Right lobe of liver (tissue), 6 donors: ENCODE measurements around the gene SNRNP27. TPM values are rescaled to one million over a fixed set of nuclear protein-coding genes. Genes with fewer than 3 reads are reported as not detected.
A peak's percentile ranks its signal among the peaks of the same experiment; 100 is the strongest.

Experiments
- ATAC-seq, 4 donors: fragments of 200-7000 bp; cut with Tn5 transposase; one replicate each; pipeline ENCODE4 v1.9.1; 2020; ENCODE audit warnings: mild to moderate bottlenecking in 4 of 4, moderate library complexity in 4 of 4
- DNase-seq, 3 donors: peaks; one replicate each; pipeline ENCODE4 v3.0.0-alpha.2; 2020
- H3K27ac ChIP-seq, 3 donors: fragments of 200-600 bp; one replicate each; pipeline ENCODE4 v1.8.0; 2022
- H3K27me3 ChIP-seq, 2 donors: fragments of 200-600 bp; one replicate each; pipeline ENCODE4 v1.8.0; 2022
- H3K36me3 ChIP-seq, 4 donors: fragments of 200-600 bp; sonication (generic) in 1 of 4; one replicate each; pipeline versions ENCODE4 v1.5.1 to v1.8.0; 2017 to 2022; ENCODE audit warnings: control low read depth in 1 of 4
- H3K4me1 ChIP-seq, 4 donors: fragments of 200-600 bp; sonication (generic) in 1 of 4; one replicate each; pipeline versions ENCODE4 v1.5.1 to v1.8.0; 2017 to 2022; ENCODE audit warnings: control low read depth in 1 of 4
- H3K4me3 ChIP-seq, 3 donors: fragments of 200-600 bp; one replicate each; pipeline ENCODE4 v1.8.0; 2022
- H3K9me3 ChIP-seq, 4 donors: fragments of 200-600 bp; sonication (generic) in 1 of 4; one replicate each; pipeline versions ENCODE4 v1.5.1 to v1.8.0; 2017 to 2022; ENCODE audit warnings: control low read depth in 1 of 4
- POLR2A ChIP-seq: fragments of 450-650 bp; IDR thresholded peaks from one replicate; pipeline ENCODE4 v1.6.1; 2017; ENCODE audit warnings: antibody characterized with exemption, mild to moderate bottlenecking
- WGBS: methylation state at CpG from one replicate; pipeline ENCODE4 v1.1.6; 2018; ENCODE audit warnings: low coverage, low lambda C conversion rate; ENCODE audit not compliant: insufficient coverage; ENCODE audit errors: missing lambda C conversion rate; 5-methylcytosine and 5-hydroxymethylcytosine counted together
- intact Hi-C, 2 donors: fragments of 100-400 bp; cut with DNase I; formaldehyde crosslinking; loops; one replicate each; pipeline versions ENCODE4 v1.11.2 to v1.14.1; 2022
- total RNA-seq, 6 experiments: library from RNA; depleted of rRNA in 2 of 6; stranded (reverse); fragments of >200 nt in 2 of 6; fragmentation: NEBNext Ultra II Directional in 3 of 6; extraction: Animal tissue kit (Norgen Biotek cat#: 25700) in 3 of 6; gene quantifications; one replicate each; pipeline versions ENCODE4 v1.1.0 to v1.2.4, GENCODE V29; 2016 to 2023
- TF ChIP-seq, protein P1 (sequence below), 4 donors: fragments of 200-600 bp in 3 of 4; fragments of 450-650 bp in 1 of 4; IDR thresholded peaks; one replicate each; pipeline versions ENCODE4 v1.5.1 to v1.8.0; 2016 to 2022; ENCODE audit warnings: antibody characterized with exemption in 4 of 4, mild to moderate bottlenecking in 2 of 4
- donor health status: DM: no; HTN: yes; CAD: no.
- donor health status: DM: no; HTN: no; CAD: no.
- donor health status: DM: no; HTN: no; CAD: no.
- donor health status: DM: no; HTN: yes; CAD: no.
- donor health status: DM: no; HTN: yes; CAD: no.

SNRNP27 gene
- total RNA-seq, 6 experiments from 2014 or later, result 12.1 to 37.7 (median 17.2) TPM

- peak in 3 of 4 donors; percentile 27 to 41 (median 35) for ATAC-seq
- Histone ChIP-seq H3K36me3 (peaks cover 0 to 74% (median 20%) of the 10 kb centered on the region in 4 donors), H3K4me1 (no peaks in the 10 kb centered on the region), H3K4me3 (no peak overlapping the region), H3K27ac (no peak overlapping the region), H3K27me3 (no peaks in the 10 kb centered on the region), H3K9me3 (no peaks in the 10 kb centered on the region)
- intact Hi-C loops, result no loop called here
- DNase-seq, result peak in 2 of 3 donors; percentile 46 to 66
- 20% methylated on average over 8 of the region's 8 CpGs for whole genome bisulfite sequencing
- TF ChIP-seq POLR2A, result no peak
- TF ChIP-seq, protein P1, sequence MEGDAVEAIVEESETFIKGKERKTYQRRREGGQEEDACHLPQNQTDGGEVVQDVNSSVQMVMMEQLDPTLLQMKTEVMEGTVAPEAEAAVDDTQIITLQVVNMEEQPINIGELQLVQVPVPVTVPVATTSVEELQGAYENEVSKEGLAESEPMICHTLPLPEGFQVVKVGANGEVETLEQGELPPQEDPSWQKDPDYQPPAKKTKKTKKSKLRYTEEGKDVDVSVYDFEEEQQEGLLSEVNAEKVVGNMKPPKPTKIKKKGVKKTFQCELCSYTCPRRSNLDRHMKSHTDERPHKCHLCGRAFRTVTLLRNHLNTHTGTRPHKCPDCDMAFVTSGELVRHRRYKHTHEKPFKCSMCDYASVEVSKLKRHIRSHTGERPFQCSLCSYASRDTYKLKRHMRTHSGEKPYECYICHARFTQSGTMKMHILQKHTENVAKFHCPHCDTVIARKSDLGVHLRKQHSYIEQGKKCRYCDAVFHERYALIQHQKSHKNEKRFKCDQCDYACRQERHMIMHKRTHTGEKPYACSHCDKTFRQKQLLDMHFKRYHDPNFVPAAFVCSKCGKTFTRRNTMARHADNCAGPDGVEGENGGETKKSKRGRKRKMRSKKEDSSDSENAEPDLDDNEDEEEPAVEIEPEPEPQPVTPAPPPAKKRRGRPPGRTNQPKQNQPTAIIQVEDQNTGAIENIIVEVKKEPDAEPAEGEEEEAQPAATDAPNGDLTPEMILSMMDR (IDR thresholded peaks at IDR 0.05), result no peak
These were observed 8.6 kb downstream of the SNRNP27 start for GRCh38 chr2:69902213-69902922.

- H3K27me3 ChIP-seq, result no peaks in the 10 kb centered on the region
- DNase-seq (no peak), ATAC-seq (no peak)
- H3K4me3 ChIP-seq, result no peak overlapping the region
- H3K4me1 ChIP-seq, result no peaks in the 10 kb centered on the region
- H3K27ac ChIP-seq, result no peak overlapping the region
- peaks cover 0 to 53% (median 9%) of the 10 kb centered on the region in 4 donors for H3K36me3 ChIP-seq
- TF ChIP-seq, protein P1 (IDR thresholded peaks at IDR 0.05), result no peak
- no peak for TF ChIP-seq POLR2A
- intact Hi-C loops, result loop anchor here in 1 of 2 donors (5.0 kb wide), 1 partner anchor 240 kb away; no protein-coding TSS in a partner anchor
- no peaks in the 10 kb centered on the region for H3K9me3 ChIP-seq
These were observed 13.5 kb downstream of the SNRNP27 start for GRCh38 chr2:69907216-69907615.

DNA sequence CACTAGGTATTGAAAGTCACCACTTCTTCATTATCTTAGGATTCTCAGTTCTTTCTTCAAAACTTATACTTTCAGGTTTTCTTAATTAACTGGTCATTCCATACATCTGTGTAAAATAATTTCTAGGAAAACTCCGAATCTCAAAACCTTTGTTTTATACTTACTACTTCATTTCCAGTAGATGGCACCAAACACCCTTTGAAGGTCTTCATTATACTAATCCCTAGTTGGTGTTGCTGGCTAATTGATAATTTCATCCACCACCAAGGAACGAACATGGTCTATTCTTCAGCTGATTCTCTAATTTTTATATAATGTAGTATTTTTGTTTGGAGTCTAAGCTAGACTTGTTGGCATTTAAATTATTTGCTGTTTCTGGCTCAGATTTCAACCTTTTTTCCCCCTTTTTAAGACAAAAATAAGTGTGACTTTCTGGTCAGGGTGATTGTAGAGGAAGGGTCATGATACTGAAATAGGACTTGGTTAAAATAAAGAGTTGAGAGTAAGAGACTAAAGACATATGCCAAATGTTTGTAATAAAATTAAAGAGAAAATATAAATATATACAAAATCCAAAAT lies 18.3 kb downstream of the SNRNP27 start:
- peaks cover 0 to 19% (median 0%) of the 10 kb centered on the region in 4 donors for H3K36me3 ChIP-seq
- DNase-seq (no peak), ATAC-seq (no peak)
- WGBS, result 2% methylated on average over 2 of the region's 2 CpGs
- H3K9me3 ChIP-seq, result no peaks in the 10 kb centered on the region
- intact Hi-C loops, result loop anchor here (5.0 to 10.0 kb wide), 3 partner anchors 153 to 230 kb away; no protein-coding TSS in a partner anchor
- peaks cover 0 to 6% (median 3%) of the 10 kb centered on the region in 4 donors for H3K4me1 ChIP-seq
- peak overlapping the region in 2 of 3 donors; percentile 19 to 100 for H3K27ac ChIP-seq
- H3K27me3 ChIP-seq, result no peaks in the 10 kb centered on the region
- no peak overlapping the region for H3K4me3 ChIP-seq
- no peak for TF ChIP-seq POLR2A
- TF ChIP-seq, protein P1 (IDR thresholded peaks at IDR 0.05), result peak; percentile 55 to 64 (median 62)

DNA sequence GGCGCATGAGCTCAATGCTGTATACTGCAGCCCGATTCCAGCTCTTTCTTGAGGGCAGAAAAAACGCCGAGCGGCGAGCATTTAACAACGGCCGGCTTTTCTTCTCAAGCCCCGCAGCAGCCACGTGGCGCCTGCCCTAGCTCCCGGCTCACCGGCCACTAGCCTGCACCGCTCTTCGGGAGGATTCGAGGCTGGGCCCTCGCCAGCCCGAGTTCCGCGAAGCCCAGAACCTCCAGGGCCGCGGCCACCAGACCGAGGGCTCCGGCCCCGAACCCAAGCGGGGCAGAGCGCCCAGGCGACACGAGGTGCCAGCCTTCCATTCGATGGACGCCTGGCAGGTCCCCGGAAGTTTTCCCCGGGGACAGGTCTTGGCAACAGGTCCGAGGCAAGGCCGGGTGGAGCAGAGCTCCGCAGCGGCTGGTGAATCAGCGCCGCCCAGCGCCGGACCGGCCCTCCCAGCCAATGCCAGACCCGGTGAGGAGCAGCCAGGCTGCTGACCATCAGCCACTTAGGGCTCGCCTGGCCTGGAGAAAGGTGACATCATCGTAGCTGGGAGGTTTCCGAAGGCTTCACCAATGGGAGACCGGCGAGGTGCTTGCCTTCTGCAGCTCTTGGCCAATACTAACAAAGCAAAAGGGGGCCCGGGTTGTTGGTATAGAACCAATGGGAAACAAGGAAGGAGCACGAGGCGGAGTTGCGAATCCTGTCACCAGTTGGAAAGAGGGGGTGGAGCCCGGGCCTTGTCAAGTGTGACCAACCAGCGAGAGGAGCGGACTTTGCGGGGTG lies 20.6 kb downstream of the SNRNP27 start:
- intact Hi-C loops, result loop anchor here (5.0 to 10.0 kb wide), 3 partner anchors 150 to 228 kb away; no protein-coding TSS in a partner anchor
- Histone ChIP-seq H3K27me3 (no peaks in the 10 kb centered on the region), H3K27ac (peak overlapping the region; percentile 98 to 100 (median 100)), H3K36me3 (peaks cover 0 to 21% (median 2%) of the 10 kb centered on the region in 4 donors), H3K4me3 (peak overlapping the region; percentile 60 to 64 (median 62)), H3K4me1 (peaks cover 0 to 6% (median 3%) of the 10 kb centered on the region in 4 donors), H3K9me3 (no peaks in the 10 kb centered on the region)
- DNase-seq, result peak; percentile 98 to 100 (median 100)
- peak; percentile 85 to 95 (median 90) for ATAC-seq
- peak; percentile 88 for TF ChIP-seq POLR2A
- TF ChIP-seq, protein P1 (IDR thresholded peaks at IDR 0.05), result peak; percentile 5 to 50 (median 28)
- 0% methylated on average over 31 of the region's 56 CpGs for WGBS
